Karpas-422 (cell line): ENCODE results near the gene XPR1. TPM values are rescaled to one million over a fixed set of nuclear protein-coding genes. Genes with fewer than 3 reads are reported as not detected.
"Not testable (repeated sequence)": the region's sequence is repeated elsewhere in the genome, so short reads cannot be mapped to it uniquely, and the experiment has no call there.

Source experiments
- DNase-seq: peaks from one replicate; pipeline ENCODE4 v3.0.0-alpha.2; 2015
- H2AFZ ChIP-seq: fragments of 200-600 bp; sonication (generic); 2 replicates; pipeline ENCODE4 v1.6.1; 2014; ENCODE audit warnings: antibody characterized with exemption, low read length, mixed read lengths
- H3K27ac ChIP-seq: fragments of 200-600 bp; sonication (generic); 2 replicates; pipeline ENCODE4 v1.5.1; 2014; ENCODE audit warnings: mild to moderate bottlenecking, low read length, moderate library complexity
- H3K27me3 ChIP-seq: fragments of 200-600 bp; sonication (generic); 2 replicates; pipeline ENCODE4 v1.6.1; 2014; ENCODE audit warnings: low read length, mixed read lengths
- H3K36me3 ChIP-seq: fragments of 200-600 bp; sonication (generic); 2 replicates; pipeline ENCODE4 v1.6.1; 2014; ENCODE audit warnings: low read length, mixed read lengths; ENCODE audit not compliant: insufficient read depth
- H3K4me1 ChIP-seq: fragments of 200-600 bp; sonication (generic); 2 replicates; pipeline ENCODE4 v1.6.1; 2014; ENCODE audit warnings: mild to moderate bottlenecking, low read length, mixed read lengths
- H3K4me2 ChIP-seq: fragments of 200-600 bp; sonication (generic); 2 replicates; pipeline ENCODE4 v1.6.1; 2014; ENCODE audit warnings: low read length, low read depth, mild to moderate bottlenecking; ENCODE audit not compliant: poor library complexity, severe bottlenecking
- H3K4me3 ChIP-seq: fragments of 200-600 bp; sonication (generic); 2 replicates; pipeline ENCODE4 v1.5.1; 2014; ENCODE audit warnings: mild to moderate bottlenecking, antibody characterized with exemption, low read length, mixed read lengths
- H3K79me2 ChIP-seq: fragments of 200-600 bp; sonication (generic); 2 replicates; pipeline ENCODE4 v1.6.1; 2014; ENCODE audit warnings: mild to moderate bottlenecking, low read length, mixed read lengths
- H3K9ac ChIP-seq: fragments of 200-600 bp; sonication (generic); 2 replicates; pipeline ENCODE4 v1.6.0; 2014; ENCODE audit warnings: low read length
- H3K9me2 ChIP-seq: fragments of 200-600 bp; sonication (generic), shearing (Covaris generic); replicated peaks from 2 replicates; pipeline ENCODE4 v1.6.0; 2014; ENCODE audit warnings: mild to moderate bottlenecking, low read length, moderate library complexity; ENCODE audit not compliant: insufficient read depth
- H3K9me3 ChIP-seq: fragments of 300-700, 200-600 bp; sonication (generic); 2 replicates; pipeline ENCODE4 v1.6.1; 2014; ENCODE audit warnings: low read length, mixed read lengths
- H4K20me1 ChIP-seq: fragments of 200-600 bp; sonication (generic); 2 replicates; pipeline ENCODE4 v1.6.1; 2014; ENCODE audit warnings: mild to moderate bottlenecking, antibody characterized with exemption, low read length, low read depth; ENCODE audit not compliant: insufficient read depth
- total RNA-seq: library from RNA; depleted of rRNA; stranded (reverse); fragments of >200 nt; shearing (Covaris generic); gene quantifications from 2 replicates; pipeline ENCODE4 v1.2.3, GENCODE V29; 2014; ENCODE audit warnings: low replicate concordance

The XPR1 gene
- total RNA-seq, 1 experiment from 2014 or later = 38.3 TPM

GRCh38 chr1:180857947-180858725, 226.3 kb downstream of the XPR1 start:
- not testable (repeated sequence) for H3K27ac ChIP-seq

GRCh38 chr1:180859306-180859705, 227.5 kb downstream of the XPR1 start:
- Histone ChIP-seq H4K20me1 (no peaks in the 10 kb centered on the region), H3K4me3 (no peak overlapping the region), H3K36me3 (peaks cover 5% of the 10 kb centered on the region; the same call in 1 of the 2 replicates), H3K27ac (no peak overlapping the region), H3K9me2 (no peaks in the 10 kb centered on the region), H3K27me3 (no peaks in the 10 kb centered on the region), H3K9ac (no peak overlapping the region), H3K79me2 (no peaks in the 10 kb centered on the region), H3K4me2 (no peak overlapping the region), H2AFZ (no peak overlapping the region), H3K9me3 (no peaks in the 10 kb centered on the region), H3K4me1 (peaks cover 7% of the 10 kb centered on the region; the same call in 1 of the 2 replicates)
- no peak for DNase-seq

More at GRCh38 chr1:180857947-180858725, 226.3 kb downstream of the XPR1 start:
- not testable (repeated sequence) for H3K4me1 ChIP-seq, H3K36me3 ChIP-seq, H3K9ac ChIP-seq, H3K9me3 ChIP-seq, H3K9me2 ChIP-seq, H3K4me2 ChIP-seq, H3K27me3 ChIP-seq, H3K79me2 ChIP-seq, DNase-seq, H4K20me1 ChIP-seq, H3K4me3 ChIP-seq, H2AFZ ChIP-seq

- Histone ChIP-seq H3K79me2 (no peaks in the 10 kb centered on the region), H3K27ac (no peak overlapping the region), H3K4me2 (no peak overlapping the region), H3K4me1 (peaks cover 7% of the 10 kb centered on the region; the same call in 1 of the 2 replicates), H3K36me3 (peaks cover 5% of the 10 kb centered on the region; the same call in 1 of the 2 replicates), H3K27me3 (no peaks in the 10 kb centered on the region), H3K9me2 (no peaks in the 10 kb centered on the region), H3K4me3 (no peak overlapping the region), H4K20me1 (no peaks in the 10 kb centered on the region), H2AFZ (no peak overlapping the region), H3K9ac (no peak overlapping the region), H3K9me3 (no peaks in the 10 kb centered on the region)
- DNase-seq = no peak
These were observed 228.7 kb downstream of the XPR1 start for GRCh38 chr1:180860535-180860934.

GRCh38 chr1:180862305-180862704, 230.5 kb downstream of the XPR1 start:
- Histone ChIP-seq H3K36me3 (peaks cover 5% of the 10 kb centered on the region; the same call in 1 of the 2 replicates), H3K4me3 (no peak overlapping the region), H3K9ac (no peak overlapping the region), H3K79me2 (no peaks in the 10 kb centered on the region), H3K9me3 (no peaks in the 10 kb centered on the region), H3K27ac (no peak overlapping the region), H4K20me1 (no peaks in the 10 kb centered on the region), H3K9me2 (no peaks in the 10 kb centered on the region), H3K27me3 (no peaks in the 10 kb centered on the region), H3K4me2 (no peak overlapping the region), H3K4me1 (peaks cover 7% of the 10 kb centered on the region; the same call in 1 of the 2 replicates), H2AFZ (no peak overlapping the region)
- DNase-seq = no peak

GRCh38 chr1:180863158-180863775, 231.4 kb downstream of the XPR1 start:
- H3K9me3 ChIP-seq = no peaks in the 10 kb centered on the region
- no peak overlapping the region for H2AFZ ChIP-seq
- H3K4me3 ChIP-seq = no peak overlapping the region
- H4K20me1 ChIP-seq = no peaks in the 10 kb centered on the region
- H3K27ac ChIP-seq = no peak overlapping the region
- peaks cover 5% of the 10 kb centered on the region; the same call in 1 of the 2 replicates for H3K36me3 ChIP-seq
- peaks cover 7% of the 10 kb centered on the region; the same call in 1 of the 2 replicates for H3K4me1 ChIP-seq
- no peaks in the 10 kb centered on the region for H3K9me2 ChIP-seq
- H3K9ac ChIP-seq = no peak overlapping the region
- H3K27me3 ChIP-seq = no peaks in the 10 kb centered on the region
- H3K4me2 ChIP-seq = no peak overlapping the region
- DNase-seq = peak; percentile 68
- no peaks in the 10 kb centered on the region for H3K79me2 ChIP-seq

- no peaks in the 10 kb centered on the region for H3K9me2 ChIP-seq
- no peak overlapping the region for H3K4me2 ChIP-seq
- H3K36me3 ChIP-seq = no peaks in the 10 kb centered on the region
- peak; percentile 75 for DNase-seq
- no peak overlapping the region for H3K27ac ChIP-seq
- no peaks in the 10 kb centered on the region for H4K20me1 ChIP-seq
- no peak overlapping the region for H2AFZ ChIP-seq
- no peaks in the 10 kb centered on the region for H3K4me1 ChIP-seq
- no peaks in the 10 kb centered on the region for H3K27me3 ChIP-seq
- no peaks in the 10 kb centered on the region for H3K9me3 ChIP-seq
- no peak overlapping the region for H3K4me3 ChIP-seq
- H3K9ac ChIP-seq = no peak overlapping the region
- H3K79me2 ChIP-seq = no peaks in the 10 kb centered on the region
These were observed 250.1 kb downstream of the XPR1 start for GRCh38 chr1:180881806-180882509.

- Histone ChIP-seq H3K9me3 (no peaks in the 10 kb centered on the region), H3K4me1 (no peaks in the 10 kb centered on the region), H3K9me2 (no peaks in the 10 kb centered on the region), H3K36me3 (no peaks in the 10 kb centered on the region), H2AFZ (no peak overlapping the region), H3K4me3 (no peak overlapping the region), H3K4me2 (no peak overlapping the region), H3K27me3 (no peaks in the 10 kb centered on the region), H3K9ac (no peak overlapping the region), H3K27ac (no peak overlapping the region), H4K20me1 (no peaks in the 10 kb centered on the region), H3K79me2 (no peaks in the 10 kb centered on the region)
- DNase-seq = no peak
These were observed 252.9 kb downstream of the XPR1 start for GRCh38 chr1:180884588-180885300.
